Activated CD8-positive, alpha-beta memory T cell treated with anti-CD3 and anti-CD28 coated beads, Interleukin-2, amount 10 ng/mL, durations not matched to agents 7 days and 5 days (primary cell): ENCODE data around the gene CREG2. TPM values are rescaled to one million over a fixed set of nuclear protein-coding genes. Genes with fewer than 3 reads are reported as not detected.
A peak's percentile ranks its signal among the peaks of the same experiment; 100 is the strongest.

Experiments used
- ATAC-seq: fragments of 150-1000 bp; cut with Tn5 transposase; one replicate; pipeline ENCODE4 v1.10.0; 2021; ENCODE audit warnings: moderate library complexity
- CTCF ChIA-PET: fragments of 350-600 bp; sonication (Branson Sonifier 250); formaldehyde crosslinking; loops from one replicate; lab custom pipeline; 2021; ENCODE audit warnings: antibody characterized with exemption; lab: Charles Lee
- DNase-seq: peaks from one replicate; pipeline ENCODE4 v3.0.0-alpha.2; 2020
- H3K27ac Mint-ChIP-seq: one replicate; pipeline ENCODE4 v1.8.0; 2021; ENCODE audit warnings: mild to moderate bottlenecking, mixed read lengths
- H3K27me3 Mint-ChIP-seq: one replicate; pipeline ENCODE4 v1.8.0; 2021; ENCODE audit warnings: mixed read lengths
- H3K36me3 Mint-ChIP-seq: one replicate; pipeline ENCODE4 v1.8.0; 2021; ENCODE audit warnings: mild to moderate bottlenecking, mixed read lengths
- H3K4me1 Mint-ChIP-seq: one replicate; pipeline ENCODE4 v1.8.0; 2021; ENCODE audit warnings: mixed read lengths
- H3K4me3 Mint-ChIP-seq: one replicate; pipeline ENCODE4 v1.8.0; 2021; ENCODE audit warnings: mild to moderate bottlenecking, moderate library complexity, mixed read lengths
- H3K9me3 Mint-ChIP-seq: one replicate; pipeline ENCODE4 v1.8.0; 2022; ENCODE audit warnings: low read depth, mixed read lengths
- total RNA-seq, 2 experiments: library from RNA; stranded (reverse); gene quantifications; one replicate each; pipeline ENCODE4 v1.2.3, GENCODE V29; 2021

CREG2 gene
- total RNA-seq, 2 experiments from 2014 or later: not detected

DNA sequence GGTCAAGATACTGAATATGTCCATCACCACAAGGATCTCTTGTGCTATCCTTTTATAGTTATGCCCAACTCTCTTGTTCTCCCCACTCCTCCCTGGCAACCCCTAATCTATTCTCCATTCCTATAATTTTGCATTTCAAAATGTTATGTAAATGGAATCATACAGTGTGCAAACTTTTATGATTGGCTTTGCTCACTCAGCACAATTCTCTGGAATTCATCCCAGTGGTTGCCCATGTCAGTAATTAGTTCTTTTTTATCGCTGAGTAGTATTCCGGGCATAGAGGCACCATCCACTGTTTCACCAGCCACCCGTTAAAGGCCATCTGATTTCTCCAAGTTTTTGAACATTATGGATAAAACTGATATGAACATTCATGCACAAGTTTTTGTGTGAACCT lies 40.4 kb downstream of the CREG2 start:
- H3K4me3 Mint-ChIP-seq: no peak overlapping the region
- DNase-seq (no peak), ATAC-seq (no peak)
- peaks cover 13% of the 10 kb centered on the region for H3K4me1 Mint-ChIP-seq
- H3K27ac Mint-ChIP-seq: no peak overlapping the region
- H3K9me3 Mint-ChIP-seq: no peaks in the 10 kb centered on the region
- H3K27me3 Mint-ChIP-seq: no peaks in the 10 kb centered on the region
- no peaks in the 10 kb centered on the region for H3K36me3 Mint-ChIP-seq
- CTCF ChIA-PET: interaction anchor here (0.8 to 1.4 kb wide), 4 partner anchors 10 to 41 kb away, joined by 3 to 5 read pairs (median 4); partner anchors contain the start of gene CREG2

DNA sequence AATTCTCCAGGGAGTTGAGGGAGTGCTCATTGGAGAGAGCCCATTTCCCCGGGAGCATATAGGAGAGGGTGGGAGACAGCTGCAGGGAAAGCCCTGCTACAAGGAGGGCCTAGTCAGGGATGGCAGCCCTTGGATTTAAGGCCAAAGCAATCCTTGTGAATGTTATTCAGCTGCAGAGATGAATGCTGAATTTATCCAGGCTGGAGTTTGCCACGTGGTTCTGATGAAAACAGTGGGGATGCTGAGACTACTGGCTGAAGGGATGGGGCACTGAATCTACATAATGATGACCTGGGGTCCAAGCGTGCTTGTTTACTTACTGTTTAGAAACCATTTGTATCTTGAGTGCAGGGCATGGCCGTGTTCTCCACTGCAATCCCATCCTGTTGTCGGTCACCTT lies 43.2 kb downstream of the CREG2 start:
- CTCF ChIA-PET: interaction anchor here (3.8 kb wide), 1 partner anchor 18 kb away, joined by 32 read pairs; no protein-coding TSS in a partner anchor

DNA sequence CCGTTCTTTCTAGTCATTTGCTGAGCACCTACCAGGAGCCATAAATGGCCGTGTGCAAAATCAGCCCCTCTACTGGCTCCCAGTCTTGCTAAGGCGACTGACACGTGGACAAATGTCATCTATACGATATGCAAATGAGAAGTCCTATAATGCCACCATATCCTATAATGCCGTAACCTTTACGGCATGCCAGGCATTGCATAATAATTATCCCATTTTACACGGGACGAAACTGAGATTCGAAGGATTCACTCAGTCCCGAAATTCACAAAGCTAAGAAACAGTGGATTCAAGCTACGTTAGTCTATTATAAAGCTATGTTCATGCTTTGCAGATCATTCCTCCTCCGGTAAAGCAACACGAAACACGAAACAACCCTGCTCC lies 44.7 kb downstream of the CREG2 start:
- Mint-ChIP-seq H3K27ac (no peak overlapping the region), H3K27me3 (no peaks in the 10 kb centered on the region), H3K9me3 (no peaks in the 10 kb centered on the region), H3K4me1 (peaks cover 25% of the 10 kb centered on the region), H3K36me3 (no peaks in the 10 kb centered on the region), H3K4me3 (no peak overlapping the region)
- ATAC-seq: no peak
- CTCF ChIA-PET: interaction anchor here (1.0 to 4.2 kb wide), 32 partner anchors 10 to 523 kb away, joined by 3 to 87 read pairs (median 5); partner anchors contain the start of genes CNOT11, CREG2, RFX8 and RNF149
- no peak for DNase-seq

More for the DNA sequence above, 43.2 kb downstream of the CREG2 start:
- Mint-ChIP-seq H3K4me1 (peaks cover 27% of the 10 kb centered on the region), H3K27me3 (no peaks in the 10 kb centered on the region), H3K27ac (no peak overlapping the region), H3K4me3 (no peak overlapping the region), H3K36me3 (no peaks in the 10 kb centered on the region), H3K9me3 (no peaks in the 10 kb centered on the region)
- ATAC-seq (no peak), DNase-seq (no peak)

DNA sequence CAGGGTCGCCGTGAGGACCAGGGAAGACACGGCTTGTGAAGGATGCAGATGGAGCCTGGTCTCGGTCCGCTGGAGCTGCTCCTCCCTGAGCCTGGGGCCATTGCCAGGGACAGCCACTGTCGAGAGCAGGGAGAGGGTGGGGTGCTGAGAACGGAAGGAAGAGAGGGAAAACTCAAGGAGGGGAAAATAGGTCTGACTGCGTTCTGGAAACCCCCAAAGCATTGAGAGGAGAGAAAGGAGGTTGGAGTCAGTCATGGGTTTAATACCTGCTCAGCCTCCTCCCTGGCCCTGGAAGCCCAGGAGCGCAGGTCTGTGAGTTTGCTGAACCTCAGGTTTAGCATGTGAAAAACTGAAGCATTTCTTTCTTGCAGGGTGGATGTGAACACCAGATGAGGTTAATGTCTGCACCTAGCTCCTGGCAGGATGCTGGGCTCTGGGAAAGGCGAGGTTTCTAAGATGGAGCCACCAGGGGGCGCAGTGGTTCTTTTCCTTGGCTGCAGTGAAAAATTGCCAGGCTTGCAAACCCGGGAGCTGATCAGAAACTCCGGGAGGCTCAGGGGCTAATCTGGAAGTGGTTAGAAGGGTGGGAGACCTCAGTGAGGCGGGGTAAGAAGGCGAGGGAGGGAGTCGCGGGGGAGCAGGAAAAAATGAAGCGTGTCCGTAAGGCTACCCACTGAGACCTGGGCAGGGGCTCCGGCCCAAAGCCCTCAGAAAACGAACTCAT lies 45.2 kb downstream of the CREG2 start:
- CTCF ChIA-PET: interaction anchor here (0.8 to 4.2 kb wide), 41 partner anchors 10 to 524 kb away, joined by 3 to 87 read pairs (median 5); partner anchors contain the start of genes CNOT11, CREG2, MAP4K4 and RFX8
- DNase-seq (peak; percentile 75), ATAC-seq (peak; percentile 70)
- Mint-ChIP-seq H3K36me3 (no peaks in the 10 kb centered on the region), H3K4me3 (no peak overlapping the region), H3K27me3 (peaks cover 2% of the 10 kb centered on the region), H3K27ac (peak overlapping the region; percentile 5), H3K4me1 (peaks cover 25% of the 10 kb centered on the region), H3K9me3 (no peaks in the 10 kb centered on the region)

DNA sequence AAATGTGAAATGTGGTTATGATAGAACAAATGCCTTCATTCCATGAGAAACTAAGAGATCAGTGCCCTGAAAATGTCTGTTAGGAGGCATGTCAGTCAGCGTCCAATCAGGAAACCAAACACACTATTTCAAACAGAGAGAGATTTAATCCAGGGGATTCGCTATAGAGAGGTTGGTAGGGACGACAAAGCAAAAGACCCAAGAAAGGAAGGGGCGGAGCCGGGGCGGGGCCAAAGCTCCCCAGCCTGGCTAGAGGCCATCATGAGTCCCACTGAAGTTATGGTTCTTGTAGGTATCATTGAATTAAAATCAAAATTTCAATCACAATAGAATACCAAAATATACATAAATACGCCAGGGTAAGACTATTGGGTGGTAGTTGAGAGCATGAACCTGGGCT lies 45.9 kb downstream of the CREG2 start:
- DNase-seq (peak; percentile 67), ATAC-seq (peak; percentile 68)
- CTCF ChIA-PET: interaction anchor here (0.6 to 4.2 kb wide), 42 partner anchors 11 to 524 kb away, joined by 3 to 87 read pairs (median 4); partner anchors contain the start of genes CNOT11, CREG2, MAP4K4 and RFX8
- Mint-ChIP-seq H3K27me3 (peaks cover 3% of the 10 kb centered on the region), H3K4me3 (no peak overlapping the region), H3K27ac (peak overlapping the region; percentile 5), H3K4me1 (peaks cover 25% of the 10 kb centered on the region), H3K36me3 (no peaks in the 10 kb centered on the region), H3K9me3 (no peaks in the 10 kb centered on the region)

DNA sequence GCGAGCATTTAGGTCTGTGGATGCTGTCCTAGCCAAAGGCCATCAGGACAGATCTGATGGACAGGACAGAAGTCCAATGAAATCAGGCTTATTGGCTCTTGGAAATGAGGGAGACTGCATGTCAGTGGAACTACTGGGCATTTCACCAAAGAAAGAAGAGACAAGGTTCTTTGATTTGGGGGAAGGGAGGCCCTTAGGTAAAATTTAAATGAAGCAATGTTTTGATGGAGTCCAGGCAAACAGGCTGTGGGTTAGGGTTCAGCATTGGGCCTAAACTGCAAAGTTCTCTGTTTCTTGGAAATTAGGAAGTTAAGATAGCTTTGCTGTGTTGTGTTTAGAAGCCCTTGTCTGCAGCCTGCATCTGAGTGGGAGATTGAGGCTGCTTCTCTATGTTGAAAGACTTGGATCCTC lies 47.2 kb downstream of the CREG2 start:
- no peak overlapping the region for H3K4me3 Mint-ChIP-seq
- H3K27ac Mint-ChIP-seq: peak overlapping the region; percentile 24
- no peaks in the 10 kb centered on the region for H3K9me3 Mint-ChIP-seq
- H3K27me3 Mint-ChIP-seq: peaks cover 3% of the 10 kb centered on the region
- no peak for DNase-seq
- CTCF ChIA-PET: interaction anchor here (0.8 to 4.2 kb wide), 7 partner anchors 10 to 334 kb away, joined by 3 to 87 read pairs (median 32); partner anchors contain the start of genes CNOT11, CREG2 and RNF149
- no peaks in the 10 kb centered on the region for H3K36me3 Mint-ChIP-seq
- no peak for ATAC-seq
- peaks cover 25% of the 10 kb centered on the region for H3K4me1 Mint-ChIP-seq

DNA sequence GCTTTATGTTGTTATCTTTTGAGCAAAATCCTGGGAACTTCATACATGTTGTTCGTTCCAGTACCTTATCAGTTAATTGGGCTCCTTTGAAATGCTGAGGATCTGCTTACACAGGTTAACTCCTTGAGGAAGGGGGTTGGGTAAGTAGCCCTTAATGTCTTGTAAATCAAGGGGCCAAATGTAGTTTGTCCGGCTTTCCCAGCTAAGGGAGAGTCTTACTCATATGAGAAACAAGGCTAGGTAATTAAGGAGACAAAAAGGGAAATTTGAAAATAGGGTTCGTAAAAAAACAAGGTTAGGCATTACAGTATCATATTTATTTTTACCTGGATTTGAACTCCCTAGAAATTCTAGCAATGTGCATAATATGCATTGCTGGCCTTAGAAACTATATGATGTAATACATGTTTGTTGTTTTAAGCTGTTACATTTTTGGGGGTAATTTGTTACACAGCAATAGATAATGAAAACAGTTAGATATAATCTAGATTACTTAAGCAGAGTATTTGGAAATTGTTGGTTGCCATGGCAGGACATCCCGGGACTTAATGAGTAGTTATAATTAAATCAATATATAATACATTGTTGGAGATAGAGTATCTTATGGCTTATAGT lies 47.9 kb downstream of the CREG2 start:
- H3K4me3 Mint-ChIP-seq: no peak overlapping the region
- H3K4me1 Mint-ChIP-seq: peaks cover 25% of the 10 kb centered on the region
- no peaks in the 10 kb centered on the region for H3K36me3 Mint-ChIP-seq
- no peak overlapping the region for H3K27ac Mint-ChIP-seq
- H3K27me3 Mint-ChIP-seq: peaks cover 3% of the 10 kb centered on the region
- DNase-seq (no peak), ATAC-seq (no peak)
- no peaks in the 10 kb centered on the region for H3K9me3 Mint-ChIP-seq
- CTCF ChIA-PET: interaction anchor here (4.2 kb wide), 1 partner anchor 10 kb away, joined by 87 read pairs; no protein-coding TSS in a partner anchor

DNA sequence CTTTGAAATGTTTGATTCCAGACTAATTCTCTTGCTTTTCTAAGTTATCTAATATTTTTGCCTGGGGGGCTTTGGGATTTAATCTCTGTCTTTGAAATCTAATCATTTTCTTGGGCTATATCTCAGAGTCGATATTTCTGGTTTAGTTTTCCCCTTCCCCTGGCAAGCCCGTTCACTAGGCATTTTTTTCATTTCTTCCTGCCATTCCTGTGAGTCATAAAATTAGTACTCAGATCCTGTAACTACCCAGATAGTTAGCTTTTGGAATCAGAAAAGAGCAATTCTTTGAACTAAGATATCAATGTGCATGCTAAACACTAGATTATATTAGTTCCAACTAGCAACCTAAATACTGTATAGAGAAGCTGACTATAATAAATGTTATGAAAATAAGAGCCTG lies 49.4 kb downstream of the CREG2 start:
- H3K27me3 Mint-ChIP-seq: peaks cover 3% of the 10 kb centered on the region
- no peak overlapping the region for H3K27ac Mint-ChIP-seq
- H3K9me3 Mint-ChIP-seq: no peaks in the 10 kb centered on the region
- DNase-seq: no peak
- CTCF ChIA-PET: no interaction called here
- no peak for ATAC-seq
- no peaks in the 10 kb centered on the region for H3K36me3 Mint-ChIP-seq
- peaks cover 25% of the 10 kb centered on the region for H3K4me1 Mint-ChIP-seq
- H3K4me3 Mint-ChIP-seq: no peak overlapping the region

DNA sequence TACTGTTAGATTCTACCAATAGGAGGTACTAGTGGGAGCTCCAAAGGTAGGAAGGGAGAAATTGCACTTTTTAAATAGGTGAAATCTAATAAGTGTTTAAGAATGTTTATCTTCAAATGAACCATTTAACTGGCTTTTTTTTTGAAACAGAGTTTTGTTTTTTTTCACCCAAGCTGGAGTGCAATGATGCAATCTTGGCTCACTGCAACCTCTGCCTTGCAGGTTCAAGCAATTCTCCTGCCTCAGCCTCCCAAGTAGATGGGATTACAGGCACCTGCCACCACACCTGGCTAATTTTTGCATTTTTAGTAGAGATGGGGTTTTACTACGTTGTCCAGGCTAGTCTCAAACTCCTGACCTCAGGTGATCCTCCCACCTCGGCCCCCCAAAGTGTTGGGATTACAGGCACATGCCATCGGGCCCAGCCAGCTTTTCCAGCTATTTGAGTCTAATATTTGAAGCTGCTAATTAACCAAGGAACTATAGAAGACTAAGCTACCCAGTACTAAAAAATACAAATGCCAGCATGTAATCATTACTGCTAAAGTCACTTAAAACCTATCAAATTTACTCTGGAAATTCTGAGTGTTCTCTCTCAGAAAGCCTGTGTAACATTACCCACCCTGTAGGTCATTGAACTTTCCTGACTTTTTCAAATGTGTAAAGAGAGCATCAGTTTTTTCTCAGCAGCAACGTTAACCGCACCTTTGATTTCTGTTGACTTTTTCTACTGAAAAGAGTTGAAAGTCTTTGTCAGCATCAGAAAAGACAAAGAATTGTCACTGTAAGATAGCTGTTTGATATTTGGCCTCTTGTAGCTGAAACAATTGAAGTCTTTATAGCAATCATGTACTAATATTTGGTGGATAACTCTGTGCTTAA lies 54.2 kb downstream of the CREG2 start:
- H3K9me3 Mint-ChIP-seq: no peaks in the 10 kb centered on the region
- no peak for ATAC-seq
- H3K4me3 Mint-ChIP-seq: no peak overlapping the region
- DNase-seq: no peak
- CTCF ChIA-PET: interaction anchor here (1.0 to 9.1 kb wide), 3 partner anchors 8 to 29 kb away, joined by 3 to 87 read pairs (median 7); no protein-coding TSS in a partner anchor
- H3K4me1 Mint-ChIP-seq: peaks cover 3% of the 10 kb centered on the region
- H3K36me3 Mint-ChIP-seq: no peaks in the 10 kb centered on the region
- H3K27me3 Mint-ChIP-seq: peaks cover 3% of the 10 kb centered on the region
- H3K27ac Mint-ChIP-seq: no peak overlapping the region

DNA sequence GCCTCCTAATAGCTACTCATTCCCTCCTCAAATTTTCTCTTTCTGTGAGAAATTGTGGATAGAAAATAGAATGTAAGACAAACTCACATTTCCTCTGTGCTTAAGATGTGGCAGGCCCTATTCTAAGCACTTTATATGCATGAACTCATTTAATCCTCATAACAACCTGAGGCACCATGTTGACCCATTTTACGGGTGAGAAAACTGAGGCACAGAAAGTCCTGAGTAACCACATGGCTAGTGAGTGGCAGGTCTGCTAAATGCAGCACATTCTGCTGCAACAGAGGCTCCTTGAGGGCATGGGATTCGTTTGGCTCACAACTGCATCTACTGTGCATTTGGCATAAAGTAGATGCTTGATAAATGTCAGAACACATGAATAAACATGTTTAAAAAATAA lies 56.1 kb downstream of the CREG2 start:
- H3K27me3 Mint-ChIP-seq: no peaks in the 10 kb centered on the region
- peaks cover 3% of the 10 kb centered on the region for H3K4me1 Mint-ChIP-seq
- no peak overlapping the region for H3K4me3 Mint-ChIP-seq
- DNase-seq: no peak
- no peak for ATAC-seq
- CTCF ChIA-PET: interaction anchor here (0.8 to 9.1 kb wide), 3 partner anchors 10 to 24 kb away, joined by 3 to 87 read pairs (median 4); partner anchors contain the start of gene RNF149
- no peak overlapping the region for H3K27ac Mint-ChIP-seq
- H3K9me3 Mint-ChIP-seq: no peaks in the 10 kb centered on the region
- H3K36me3 Mint-ChIP-seq: no peaks in the 10 kb centered on the region

DNA sequence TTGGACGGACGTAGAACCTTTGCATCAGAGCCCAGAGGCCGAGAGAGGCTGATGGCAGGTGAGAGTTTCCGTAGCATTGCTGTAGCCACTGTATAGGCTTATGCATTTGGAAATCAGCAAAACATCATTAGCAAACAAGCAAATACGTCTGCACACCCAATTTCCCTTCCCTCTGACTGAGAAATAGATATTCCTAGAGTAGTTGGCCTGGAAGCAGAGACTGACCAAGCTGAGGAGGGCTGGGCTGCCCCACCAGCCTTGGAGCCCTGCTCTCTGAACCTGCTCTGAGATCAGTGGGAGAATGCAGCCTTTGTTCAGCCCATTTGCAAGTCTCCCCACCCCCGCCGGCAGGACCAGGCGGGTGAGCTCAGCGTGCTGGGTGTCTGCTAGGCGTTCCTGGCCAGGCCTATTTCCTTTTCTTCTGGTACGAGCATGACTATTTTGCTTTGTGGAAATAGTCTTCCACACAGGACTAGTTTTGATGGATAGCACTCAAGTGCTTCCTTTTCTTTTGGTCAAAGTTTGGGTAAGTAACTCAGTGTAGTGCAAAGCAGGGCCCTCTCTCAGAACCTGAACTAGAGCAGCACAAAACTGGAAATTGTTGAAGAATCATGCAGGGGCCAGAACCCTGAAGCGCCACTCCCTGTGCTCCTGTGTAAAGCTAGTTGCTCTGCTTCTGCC lies 56.9 kb downstream of the CREG2 start:
- no peaks in the 10 kb centered on the region for H3K9me3 Mint-ChIP-seq
- ATAC-seq: no peak
- H3K4me3 Mint-ChIP-seq: no peak overlapping the region
- H3K27ac Mint-ChIP-seq: no peak overlapping the region
- H3K4me1 Mint-ChIP-seq: peaks cover 3% of the 10 kb centered on the region
- no peaks in the 10 kb centered on the region for H3K36me3 Mint-ChIP-seq
- DNase-seq: no peak
- CTCF ChIA-PET: interaction anchor here (0.8 to 9.1 kb wide), 5 partner anchors 11 to 31 kb away, joined by 3 to 87 read pairs (median 6); partner anchors contain the start of gene RNF149
- H3K27me3 Mint-ChIP-seq: no peaks in the 10 kb centered on the region

DNA sequence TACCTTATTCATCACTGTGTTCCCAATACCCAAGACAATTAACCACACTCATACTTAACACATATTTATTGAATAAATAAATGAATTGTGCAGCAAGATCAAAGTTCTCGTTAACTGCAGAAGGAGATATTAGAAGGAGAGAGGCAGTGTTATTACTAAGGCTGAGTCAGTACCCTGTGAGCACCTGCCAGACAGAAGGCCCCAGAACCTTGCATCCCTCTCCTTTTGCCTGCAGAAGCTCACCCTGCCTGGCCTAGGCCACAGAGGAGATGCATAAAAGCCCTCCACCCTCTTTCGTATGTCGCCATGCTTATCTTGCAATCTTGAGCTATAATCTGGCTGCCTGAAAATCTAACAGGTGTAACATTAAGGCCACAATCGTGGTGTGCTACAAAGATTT lies 58.3 kb downstream of the CREG2 start:
- Mint-ChIP-seq H3K4me3 (no peak overlapping the region), H3K9me3 (no peaks in the 10 kb centered on the region)

More for the DNA sequence above, 58.3 kb downstream of the CREG2 start:
- peak; percentile 14 for ATAC-seq
- no peak overlapping the region for H3K27ac Mint-ChIP-seq
- H3K36me3 Mint-ChIP-seq: peaks cover 1% of the 10 kb centered on the region
- no peak for DNase-seq
- peaks cover 3% of the 10 kb centered on the region for H3K4me1 Mint-ChIP-seq
- CTCF ChIA-PET: interaction anchor here (0.7 to 9.1 kb wide), 14 partner anchors 12 to 503 kb away, joined by 3 to 87 read pairs (median 4); partner anchors contain the start of genes CNOT11, RFX8 and RNF149
- H3K27me3 Mint-ChIP-seq: no peaks in the 10 kb centered on the region
